ENCODE results near the gene KIAA1549. TPM values are rescaled to one million over a fixed set of nuclear protein-coding genes. Genes with fewer than 3 reads are reported as not detected.

KIAA1549 gene
- polyA plus RNA-seq, 2 of the 4 experiments (the other 2 are of a cell fraction): 4.1 to 4.7 TPM

DNA sequence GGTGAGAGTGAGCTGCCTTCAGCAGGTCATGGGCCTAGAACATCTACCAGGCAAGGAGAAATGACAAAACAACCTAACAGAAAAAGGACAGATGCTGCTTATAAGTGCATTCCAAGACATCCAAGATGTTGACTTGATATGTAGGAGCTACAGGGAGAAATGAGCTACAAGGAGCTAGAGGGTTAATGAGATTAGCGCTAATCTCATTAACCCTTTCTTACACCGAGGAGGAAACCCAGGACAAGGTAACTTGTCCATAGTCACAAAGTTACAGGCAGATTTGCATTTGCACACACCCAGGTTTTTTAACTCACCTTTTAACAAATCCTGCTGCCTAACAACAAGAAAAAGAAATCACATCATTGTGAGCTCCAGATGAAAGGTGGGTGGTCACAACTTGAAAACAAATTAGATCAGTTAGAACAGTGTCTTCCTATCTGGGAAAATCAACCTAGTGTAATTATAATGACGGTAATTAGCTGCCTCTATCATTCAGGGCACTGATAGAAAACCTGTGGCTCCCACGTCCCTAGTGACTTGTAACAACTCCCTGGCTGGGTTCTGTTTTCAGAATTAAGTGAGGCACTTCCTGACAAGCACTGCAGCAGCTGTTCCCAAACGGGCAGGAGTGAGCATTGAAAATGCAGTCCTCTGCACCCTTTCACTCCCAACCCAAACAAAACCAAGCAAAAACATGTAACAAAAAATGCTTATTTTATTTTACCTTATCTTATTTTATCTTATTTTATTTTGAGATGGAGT is 5.7 kb downstream of the KIAA1549 start:
- H3K9me3 ChIP-seq: no peaks in the 10 kb centered on the region
- DNase-seq (ENCODE audit: low read depth in 1 of 2, low spot score in 1 of 2) (no peak), ATAC-seq (no peak), FAIRE-seq (no peak)
- TF ChIP-seq HOXB13 (CRISPR knock-in tag; IDR thresholded peaks at IDR 0.05; ENCODE audit: low read depth) (no peak), KDM5A (IDR thresholded peaks at IDR 0.05) (no peak), HOXA7 (CRISPR knock-in tag; IDR thresholded peaks at IDR 0.05) (no peak), TFCP2L1 (CRISPR knock-in tag; IDR thresholded peaks at IDR 0.05) (no peak), RARB (CRISPR knock-in tag; IDR thresholded peaks at IDR 0.05) (no peak)
- TF ChIP-seq, protein P1, sequence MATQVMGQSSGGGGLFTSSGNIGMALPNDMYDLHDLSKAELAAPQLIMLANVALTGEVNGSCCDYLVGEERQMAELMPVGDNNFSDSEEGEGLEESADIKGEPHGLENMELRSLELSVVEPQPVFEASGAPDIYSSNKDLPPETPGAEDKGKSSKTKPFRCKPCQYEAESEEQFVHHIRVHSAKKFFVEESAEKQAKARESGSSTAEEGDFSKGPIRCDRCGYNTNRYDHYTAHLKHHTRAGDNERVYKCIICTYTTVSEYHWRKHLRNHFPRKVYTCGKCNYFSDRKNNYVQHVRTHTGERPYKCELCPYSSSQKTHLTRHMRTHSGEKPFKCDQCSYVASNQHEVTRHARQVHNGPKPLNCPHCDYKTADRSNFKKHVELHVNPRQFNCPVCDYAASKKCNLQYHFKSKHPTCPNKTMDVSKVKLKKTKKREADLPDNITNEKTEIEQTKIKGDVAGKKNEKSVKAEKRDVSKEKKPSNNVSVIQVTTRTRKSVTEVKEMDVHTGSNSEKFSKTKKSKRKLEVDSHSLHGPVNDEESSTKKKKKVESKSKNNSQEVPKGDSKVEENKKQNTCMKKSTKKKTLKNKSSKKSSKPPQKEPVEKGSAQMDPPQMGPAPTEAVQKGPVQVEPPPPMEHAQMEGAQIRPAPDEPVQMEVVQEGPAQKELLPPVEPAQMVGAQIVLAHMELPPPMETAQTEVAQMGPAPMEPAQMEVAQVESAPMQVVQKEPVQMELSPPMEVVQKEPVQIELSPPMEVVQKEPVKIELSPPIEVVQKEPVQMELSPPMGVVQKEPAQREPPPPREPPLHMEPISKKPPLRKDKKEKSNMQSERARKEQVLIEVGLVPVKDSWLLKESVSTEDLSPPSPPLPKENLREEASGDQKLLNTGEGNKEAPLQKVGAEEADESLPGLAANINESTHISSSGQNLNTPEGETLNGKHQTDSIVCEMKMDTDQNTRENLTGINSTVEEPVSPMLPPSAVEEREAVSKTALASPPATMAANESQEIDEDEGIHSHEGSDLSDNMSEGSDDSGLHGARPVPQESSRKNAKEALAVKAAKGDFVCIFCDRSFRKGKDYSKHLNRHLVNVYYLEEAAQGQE (IDR thresholded peaks at IDR 0.05): no peak
- H3K4me3 ChIP-seq: no peak overlapping the region
- ChIA-PET CTCF (interaction anchor here (1.0 to 1.5 kb wide), 4 partner anchors 8 to 98 kb away, joined by 3 to 5 read pairs (median 3); no protein-coding TSS in a partner anchor), POLR2A (no interaction called here)
- peaks cover 20% of the 10 kb centered on the region for H3K4me1 ChIP-seq
- WGBS (ENCODE audit: missing lambda C conversion rate): 79% methylated on average over 5 of the region's 5 CpGs
- H3K27ac ChIP-seq: no peak overlapping the region
- no peak overlapping the region for H3K4me2 ChIP-seq

GRCh38 chr7:138974675-138975292 is 6.4 kb downstream of the KIAA1549 start:
- ChIA-PET CTCF (interaction anchor here (1.0 to 1.5 kb wide), 3 partner anchors 8 to 97 kb away, joined by 3 to 5 read pairs (median 3); no protein-coding TSS in a partner anchor), POLR2A (no interaction called here)
- Histone ChIP-seq H3K4me3 (no peak overlapping the region), H3K4me2 (no peak overlapping the region), H3K4me1 (peaks cover 15% of the 10 kb centered on the region), H3K9me3 (no peaks in the 10 kb centered on the region), H3K27ac (no peak overlapping the region)
- FAIRE-seq (no peak), ATAC-seq (no peak), DNase-seq (ENCODE audit: low read depth in 1 of 2, low spot score in 1 of 2) (no peak)
- TF ChIP-seq ZNF302 (CRISPR knock-in tag; IDR thresholded peaks at IDR 0.05) (no peak), ZSCAN20 (CRISPR knock-in tag; IDR thresholded peaks at IDR 0.05) (no peak), POLR2AphosphoS2 (conservative IDR thresholded peaks at IDR 0.05; ENCODE audit: low read length) (no peak), HOXB13 (CRISPR knock-in tag; IDR thresholded peaks at IDR 0.05; ENCODE audit: low read depth) (no peak), HOXB5 (CRISPR knock-in tag; IDR thresholded peaks at IDR 0.05) (no peak), ZC3H11A (IDR thresholded peaks at IDR 0.05) (no peak), RAD21 (conservative IDR thresholded peaks at IDR 0.05 in 1 of 2, IDR thresholded peaks at IDR 0.05 in 1 of 2) (no peak), ESRRA (IDR thresholded peaks at IDR 0.05; ENCODE audit: borderline replicate concordance, low read length) (no peak), RNF2 (IDR thresholded peaks at IDR 0.05; ENCODE audit: borderline replicate concordance, low read depth) (no peak), RCOR1 (IDR thresholded peaks at IDR 0.05; ENCODE audit: low read depth, low read length) (no peak), E2F6 (IDR thresholded peaks at IDR 0.05; ENCODE audit: borderline replicate concordance, low read depth) (no peak), CHD2 (IDR thresholded peaks at IDR 0.05; ENCODE audit: low read length, partially characterized antibody) (no peak), CBX2 (IDR thresholded peaks at IDR 0.05; ENCODE audit: borderline replicate concordance, low read depth) (no peak)
- TF ChIP-seq, protein P2, sequence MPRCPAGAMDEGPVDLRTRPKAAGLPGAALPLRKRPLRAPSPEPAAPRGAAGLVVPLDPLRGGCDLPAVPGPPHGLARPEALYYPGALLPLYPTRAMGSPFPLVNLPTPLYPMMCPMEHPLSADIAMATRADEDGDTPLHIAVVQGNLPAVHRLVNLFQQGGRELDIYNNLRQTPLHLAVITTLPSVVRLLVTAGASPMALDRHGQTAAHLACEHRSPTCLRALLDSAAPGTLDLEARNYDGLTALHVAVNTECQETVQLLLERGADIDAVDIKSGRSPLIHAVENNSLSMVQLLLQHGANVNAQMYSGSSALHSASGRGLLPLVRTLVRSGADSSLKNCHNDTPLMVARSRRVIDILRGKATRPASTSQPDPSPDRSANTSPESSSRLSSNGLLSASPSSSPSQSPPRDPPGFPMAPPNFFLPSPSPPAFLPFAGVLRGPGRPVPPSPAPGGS (IDR thresholded peaks at IDR 0.05): no peak
- TF ChIP-seq, protein P3, sequence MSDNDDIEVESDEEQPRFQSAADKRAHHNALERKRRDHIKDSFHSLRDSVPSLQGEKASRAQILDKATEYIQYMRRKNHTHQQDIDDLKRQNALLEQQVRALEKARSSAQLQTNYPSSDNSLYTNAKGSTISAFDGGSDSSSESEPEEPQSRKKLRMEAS (IDR thresholded peaks at IDR 0.05): no peak
- WGBS (ENCODE audit: missing lambda C conversion rate): 88% methylated on average over 5 of the region's 5 CpGs
